GM12892 (cell line): Measurements from ENCODE around the gene CEP72.

Experiments used
- POLR2AphosphoS5 ChIP-seq: IDR thresholded peaks from 2 replicates; pipeline ENCODE4 v1.6.1; 2011; ENCODE audit warnings: low read depth, low read length, control low read depth
- TAF1 ChIP-seq: IDR thresholded peaks from 2 replicates; pipeline ENCODE4 v1.6.1; 2011; ENCODE audit warnings: low read depth, mild to moderate bottlenecking, control low read depth, low read length, borderline replicate concordance

DNA sequence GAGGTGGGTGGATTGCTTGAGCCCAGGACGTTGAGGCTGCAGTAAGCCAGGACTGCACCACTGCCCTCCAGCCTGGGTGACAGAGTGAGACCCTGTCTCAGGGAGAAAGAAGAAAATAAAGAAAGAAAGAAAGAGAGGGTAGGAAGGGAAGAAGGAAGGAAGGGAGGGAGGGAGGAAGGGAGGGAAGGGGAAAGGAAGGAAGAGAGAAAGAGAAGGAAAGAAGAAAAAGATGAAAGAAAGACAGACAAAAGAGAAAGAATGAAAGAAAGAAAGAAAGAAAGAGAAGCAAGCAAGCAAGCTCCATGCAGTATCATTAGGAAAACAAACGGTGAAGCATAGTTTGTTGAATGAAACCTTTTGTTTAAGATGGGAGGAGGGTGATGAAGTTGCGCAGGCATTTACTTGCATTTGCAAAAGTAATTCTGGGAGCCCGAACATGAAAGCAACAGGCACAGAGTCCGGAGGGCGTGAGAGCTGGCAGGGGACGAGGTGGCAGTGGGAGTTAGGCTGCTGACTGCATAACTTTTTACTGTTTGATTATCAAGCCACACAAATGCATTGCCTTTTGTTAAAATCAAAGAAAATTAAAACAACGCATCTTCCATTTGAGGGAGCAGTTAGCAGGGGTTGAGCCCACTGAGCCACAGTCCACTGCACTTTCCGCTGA is 26.0 kb upstream of the CEP72 start:
- TF ChIP-seq POLR2AphosphoS5 (no peak), TAF1 (no peak)
